HepG2 (cell line): ENCODE data around the gene OR10H2. TPM values are rescaled to one million over a fixed set of nuclear protein-coding genes. Genes with fewer than 3 reads are reported as not detected.

Experiments used
- polyA plus RNA-seq, 8 experiments: library from polyadenylated mRNA; depleted of rRNA in 3 of 8; stranded (reverse) in 7 of 8; unstranded in 1 of 8; fragments of >200 nt; fragmentation: Illumina TruSeq in 4 of 8; extraction: Trizol in 4 of 8; gene quantifications; 2 replicates each; pipeline versions ENCODE4 v1.2.1 to v1.2.3, GENCODE V29; 2011 to 2016; ENCODE audit warnings: low read depth in 4 of 8, missing spikeins in 1 of 8, mixed read lengths in 1 of 8; ENCODE audit not compliant: insufficient read depth in 1 of 8
- total RNA-seq, 5 experiments: library from RNA; depleted of rRNA; stranded (reverse); fragments of >200 nt; fragmentation: Illumina TruSeq; extraction: Trizol; gene quantifications; 2 replicates each; pipeline ENCODE4 v1.2.3, GENCODE V29; 2016; ENCODE audit warnings: low read depth in 1 of 5

The OR10H2 gene
- total and polyA plus RNA-seq, 2 of the 13 experiments (the other 11 are each of a cell fraction or from before 2014, with no cell fraction given), result not detected

Other genes starting within 250 kb of the OR10H2 start
- 0.49 and 1.0 TPM in 2 replicates for gene PGLYRP2, start 248.5 kb upstream of the OR10H2 start, total RNA-seq (2016; rRNA removed; fragmentation: Illumina TruSeq; extraction: Trizol)
- 0.04 and 0.35 TPM in 2 replicates for gene PGLYRP2, start 248.5 kb upstream of the OR10H2 start, polyA plus RNA-seq (2011; rRNA removed)
- not detected in 2 replicates for gene CYP4F22, start 219.5 kb upstream of the OR10H2 start, total RNA-seq (2016; rRNA removed; fragmentation: Illumina TruSeq; extraction: Trizol)
- gene CYP4F22, start 219.5 kb upstream of the OR10H2 start, polyA plus RNA-seq (2011; rRNA removed), result 0.05 and 0.09 TPM in 2 replicates
- not detected in 2 replicates for gene CYP4F8, start 112.8 kb upstream of the OR10H2 start, total RNA-seq (2016; rRNA removed; fragmentation: Illumina TruSeq; extraction: Trizol)
- not detected in 2 replicates for gene CYP4F8, start 112.8 kb upstream of the OR10H2 start, polyA plus RNA-seq (2011; rRNA removed)
- gene CYP4F3, start 87.1 kb upstream of the OR10H2 start, total RNA-seq (2016; rRNA removed; fragmentation: Illumina TruSeq; extraction: Trizol), result 5.6 and 17.8 TPM in 2 replicates
- 22.8 and 36.6 TPM in 2 replicates for gene CYP4F3, start 87.1 kb upstream of the OR10H2 start, polyA plus RNA-seq (2011; rRNA removed)
- gene CYP4F12, start 54.9 kb upstream of the OR10H2 start, total RNA-seq (2016; rRNA removed; fragmentation: Illumina TruSeq; extraction: Trizol), result 7.2 and 30.8 TPM in 2 replicates
- gene CYP4F12, start 54.9 kb upstream of the OR10H2 start, polyA plus RNA-seq (2011; rRNA removed), result 29.9 and 47.3 TPM in 2 replicates
- gene OR10H3, start 10.0 kb downstream of the OR10H2 start, total RNA-seq (2016; rRNA removed; fragmentation: Illumina TruSeq; extraction: Trizol), result not detected in 2 replicates
- not detected in 2 replicates for gene OR10H3, start 10.0 kb downstream of the OR10H2 start, polyA plus RNA-seq (2011; rRNA removed)
- gene OR10H5, start 59.6 kb downstream of the OR10H2 start, total RNA-seq (2016; rRNA removed; fragmentation: Illumina TruSeq; extraction: Trizol), result not detected in 2 replicates
- not detected in 2 replicates for gene OR10H5, start 59.6 kb downstream of the OR10H2 start, polyA plus RNA-seq (2011; rRNA removed)
- gene OR10H1, start 87.6 kb downstream of the OR10H2 start, total RNA-seq (2016; rRNA removed; fragmentation: Illumina TruSeq; extraction: Trizol), result not detected in 2 replicates
- gene OR10H1, start 87.6 kb downstream of the OR10H2 start, polyA plus RNA-seq (2011; rRNA removed), result not detected in 2 replicates
- gene CYP4F2, start 170.1 kb downstream of the OR10H2 start, total RNA-seq (2016; rRNA removed; fragmentation: Illumina TruSeq; extraction: Trizol), result 0.42 and 3.7 TPM in 2 replicates
- gene CYP4F2, start 170.1 kb downstream of the OR10H2 start, polyA plus RNA-seq (2011; rRNA removed), result 3.9 and 9.7 TPM in 2 replicates
- 4.7 and 8.4 TPM in 2 replicates for gene CYP4F11, start 206.5 kb downstream of the OR10H2 start, total RNA-seq (2016; rRNA removed; fragmentation: Illumina TruSeq; extraction: Trizol)
- gene CYP4F11, start 206.5 kb downstream of the OR10H2 start, polyA plus RNA-seq (2011; rRNA removed), result 7.8 and 8.2 TPM in 2 replicates
- not detected in 2 replicates for gene OR10H4, start 221.0 kb downstream of the OR10H2 start, total RNA-seq (2016; rRNA removed; fragmentation: Illumina TruSeq; extraction: Trizol)
- not detected in 2 replicates for gene OR10H4, start 221.0 kb downstream of the OR10H2 start, polyA plus RNA-seq (2011; rRNA removed)